ENCODE measurements around the gene SCAPER.

SCAPER gene

DNA sequence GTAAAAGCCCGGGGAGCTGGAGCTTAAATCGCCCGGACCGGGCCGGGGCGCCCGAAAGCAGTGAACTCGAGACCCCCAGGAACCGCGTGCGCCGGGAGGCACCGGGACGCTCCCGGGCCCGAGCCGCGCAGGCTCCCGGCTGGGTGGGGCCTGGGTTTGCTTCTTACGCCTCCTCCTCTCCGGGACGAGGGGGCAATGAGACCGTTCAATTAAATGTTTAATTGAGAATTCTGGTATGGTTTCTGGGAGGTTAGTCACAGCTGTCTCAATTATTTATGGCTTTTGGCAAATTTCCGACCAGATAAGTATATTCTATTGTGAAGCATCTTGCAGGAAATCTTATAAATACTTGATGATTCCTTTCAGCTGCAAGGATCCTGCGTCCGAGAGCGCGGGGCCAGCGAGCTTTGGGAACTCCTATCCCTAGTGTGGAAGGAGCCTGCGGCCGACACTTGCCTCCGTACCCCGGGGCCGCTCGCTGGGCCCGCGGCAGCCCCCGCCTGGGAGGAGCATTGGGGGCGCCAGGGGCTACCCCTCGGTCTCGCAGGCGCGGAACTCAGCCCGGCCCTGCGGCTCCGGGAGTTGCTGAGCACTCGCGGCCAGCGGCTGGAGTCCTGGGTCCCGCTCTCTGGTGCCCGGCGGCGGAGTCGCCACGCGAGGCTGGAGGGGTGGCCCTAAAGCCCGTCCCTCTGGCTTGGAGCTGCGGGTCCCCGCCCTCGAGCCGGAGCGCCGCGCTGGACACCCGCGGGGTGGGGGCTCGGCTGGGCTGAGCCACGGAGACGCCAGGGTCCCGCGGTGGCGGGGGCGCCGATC, 558.3 kb downstream of the SCAPER start:
- TF ChIP-seq FOXP2 (optimal IDR thresholded peaks at IDR 0.05; ENCODE audit: borderline replicate concordance, extremely low read depth, extremely low read length, insufficient read depth), result no peak
- TF ChIP-seq SIN3A (IDR thresholded peaks at IDR 0.05; ENCODE audit: borderline replicate concordance, insufficient read depth, low read length), result no peak
- TF ChIP-seq POLR2AphosphoS5 (IDR thresholded peaks at IDR 0.05; ENCODE audit: low read depth, low read length), result no peak
- TF ChIP-seq REST (IDR thresholded peaks at IDR 0.05; ENCODE audit: insufficient read depth in 1 of 2, low read depth in 2 of 2, low read length in 2 of 2), result no peak
- no peak for TF ChIP-seq TAF1 (IDR thresholded peaks at IDR 0.05; ENCODE audit: borderline replicate concordance, insufficient read depth, low read length)

DNA sequence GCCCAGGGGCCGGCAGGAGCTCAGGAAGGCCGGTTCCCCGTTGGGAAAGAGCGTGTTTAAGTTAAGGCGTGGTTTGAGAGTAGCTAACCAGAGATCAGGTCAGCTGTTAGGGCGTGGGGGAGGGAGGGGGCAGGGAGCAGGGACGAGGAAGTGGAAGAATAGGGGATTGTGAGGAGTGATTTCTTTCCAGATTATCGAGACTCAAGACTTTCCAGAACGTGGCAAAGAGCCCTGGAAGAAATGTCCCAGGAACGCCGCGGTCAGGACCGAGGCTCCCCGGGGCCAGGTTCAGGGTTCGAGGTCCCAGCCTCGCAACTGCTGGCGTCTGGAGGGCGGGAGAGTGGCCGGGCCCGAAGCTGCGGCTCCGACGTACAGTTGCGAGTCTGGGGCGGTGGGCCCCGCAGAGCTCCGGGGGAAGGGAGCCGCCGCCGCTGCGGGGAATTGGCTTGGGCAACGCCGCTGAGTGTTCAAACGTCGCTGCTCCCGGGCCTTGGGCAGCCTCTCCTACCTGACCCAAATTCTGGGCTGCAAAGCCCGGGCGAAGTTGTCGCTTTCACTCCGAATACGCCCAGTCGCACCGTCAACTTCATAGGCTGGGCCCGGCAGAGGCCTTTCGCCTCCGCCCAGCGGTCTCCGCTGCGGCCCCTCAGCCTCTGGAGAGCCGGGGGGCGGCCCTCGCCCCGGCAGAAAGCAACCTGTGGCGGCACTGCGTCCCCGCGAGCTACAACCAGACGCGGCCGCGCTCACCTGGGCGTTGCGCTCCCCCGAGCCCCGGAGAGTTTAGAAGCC, 559.1 kb downstream of the SCAPER start:
- TF ChIP-seq FOXP2 (optimal IDR thresholded peaks at IDR 0.05; ENCODE audit: borderline replicate concordance, extremely low read depth, extremely low read length, insufficient read depth) (peak; percentile 4), SIN3A (IDR thresholded peaks at IDR 0.05; ENCODE audit: borderline replicate concordance, insufficient read depth, low read length) (no peak), POLR2AphosphoS5 (IDR thresholded peaks at IDR 0.05; ENCODE audit: low read depth, low read length) (no peak), TAF1 (IDR thresholded peaks at IDR 0.05; ENCODE audit: borderline replicate concordance, insufficient read depth, low read length) (no peak), REST (IDR thresholded peaks at IDR 0.05; ENCODE audit: insufficient read depth in 1 of 2, low read depth in 2 of 2, low read length in 2 of 2) (no peak)

- TF ChIP-seq TAF1 (IDR thresholded peaks at IDR 0.05; ENCODE audit: borderline replicate concordance, insufficient read depth, low read length) (no peak), FOXP2 (optimal IDR thresholded peaks at IDR 0.05; ENCODE audit: borderline replicate concordance, extremely low read depth, extremely low read length, insufficient read depth) (peak; percentile 76)
Measured at GRCh38 chr15:76345583-76345879, 559.6 kb downstream of the SCAPER start.

DNA sequence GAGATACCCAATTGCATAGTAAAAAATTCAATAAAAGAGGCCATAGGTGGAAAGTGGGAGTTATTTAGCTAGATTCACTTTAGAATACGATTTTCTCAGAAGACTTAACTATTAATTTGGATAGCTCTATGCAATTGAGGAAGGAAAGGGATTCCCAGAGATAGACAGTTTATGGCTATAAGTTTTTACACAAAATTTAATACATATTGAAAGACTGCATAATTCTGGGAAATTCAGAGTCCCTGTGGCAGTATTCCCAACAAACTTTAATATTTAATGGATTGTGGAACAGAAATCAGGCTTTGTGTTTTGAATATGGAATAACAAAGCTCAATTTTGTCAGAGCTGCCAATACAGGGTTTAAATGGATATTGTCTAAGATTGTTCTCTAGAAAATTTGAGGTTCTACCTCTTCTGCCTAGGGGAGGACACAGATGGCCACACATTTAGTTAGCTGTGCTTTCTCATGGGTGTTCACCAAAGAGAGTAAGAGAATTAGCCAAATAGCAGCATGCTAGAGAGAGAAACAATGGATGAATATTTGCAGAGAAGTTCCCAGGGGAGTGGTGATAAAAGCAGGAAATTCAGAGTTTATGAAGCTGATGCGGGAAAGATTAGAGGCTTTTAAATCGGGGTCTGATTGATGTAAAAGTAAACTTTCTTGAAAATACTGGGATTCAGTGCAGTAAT, 560.1 kb downstream of the SCAPER start:
- TF ChIP-seq FOXP2 (optimal IDR thresholded peaks at IDR 0.05; ENCODE audit: borderline replicate concordance, extremely low read depth, extremely low read length, insufficient read depth), result no peak
- no peak for TF ChIP-seq TAF1 (IDR thresholded peaks at IDR 0.05; ENCODE audit: borderline replicate concordance, insufficient read depth, low read length)
- no peak for TF ChIP-seq SIN3A (IDR thresholded peaks at IDR 0.05; ENCODE audit: borderline replicate concordance, insufficient read depth, low read length)
- no peak for TF ChIP-seq POLR2AphosphoS5 (IDR thresholded peaks at IDR 0.05; ENCODE audit: low read depth, low read length)
- no peak for TF ChIP-seq REST (IDR thresholded peaks at IDR 0.05; ENCODE audit: insufficient read depth in 1 of 2, low read depth in 2 of 2, low read length in 2 of 2)

- TF ChIP-seq TAF1 (IDR thresholded peaks at IDR 0.05; ENCODE audit: borderline replicate concordance, insufficient read depth, low read length) (no peak), POLR2AphosphoS5 (IDR thresholded peaks at IDR 0.05; ENCODE audit: low read depth, low read length) (no peak), REST (IDR thresholded peaks at IDR 0.05; ENCODE audit: insufficient read depth in 1 of 2, low read depth in 2 of 2, low read length in 2 of 2) (no peak), SIN3A (IDR thresholded peaks at IDR 0.05; ENCODE audit: borderline replicate concordance, insufficient read depth, low read length) (no peak)
Measured at GRCh38 chr15:76343313-76343996, 561.7 kb downstream of the SCAPER start.

Data from PFSK-1 (cell line).